ENCODE measurements around the gene TLL2. TPM values are rescaled to one million over a fixed set of nuclear protein-coding genes. Genes with fewer than 3 reads are reported as not detected.

The TLL2 gene
- total and polyA plus RNA-seq, 12 donors, result 0.10 to 0.40 (median 0.13) TPM; not detected in 6

DNA sequence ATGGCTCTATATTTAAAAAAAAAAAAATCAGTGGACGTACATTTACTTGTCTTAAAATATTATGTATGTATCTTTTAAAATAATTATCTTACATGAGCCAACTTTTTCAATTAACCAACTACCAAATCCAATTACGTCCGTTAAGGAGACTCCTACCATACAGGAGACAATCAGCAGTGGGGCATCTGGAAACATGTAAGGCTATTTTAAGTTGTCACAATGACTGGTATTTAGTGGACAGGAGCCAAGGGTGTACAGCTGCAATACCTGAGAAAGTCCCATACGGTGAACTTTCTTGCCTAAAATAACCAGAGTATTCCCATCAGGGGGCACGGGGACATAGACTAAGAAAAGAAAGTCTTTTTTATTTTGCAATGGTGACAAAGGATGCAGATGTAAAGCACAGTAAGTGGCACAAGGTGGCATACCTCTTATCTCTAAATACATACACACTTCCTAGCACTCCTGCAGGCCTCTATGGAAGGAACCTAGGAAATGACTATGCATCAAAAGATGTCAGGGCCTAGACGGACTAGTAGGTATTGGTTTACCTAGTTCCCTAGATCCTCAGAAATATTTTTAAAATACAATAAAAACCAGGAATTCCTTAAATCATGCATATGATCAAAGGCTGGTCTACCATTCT, 16.0 kb upstream of the TLL2 start:
- no peaks in the 10 kb centered on the region for H3K4me1 ChIP-seq (replicated peaks in 1 of 2)
- peaks cover 0 to 36% of the 10 kb centered on the region in 2 donors for H3K36me3 ChIP-seq (replicated peaks in 1 of 2)
- H3K9me3 ChIP-seq (replicated peaks in 1 of 3), result no peaks in the 10 kb centered on the region
- TF ChIP-seq, protein P1, sequence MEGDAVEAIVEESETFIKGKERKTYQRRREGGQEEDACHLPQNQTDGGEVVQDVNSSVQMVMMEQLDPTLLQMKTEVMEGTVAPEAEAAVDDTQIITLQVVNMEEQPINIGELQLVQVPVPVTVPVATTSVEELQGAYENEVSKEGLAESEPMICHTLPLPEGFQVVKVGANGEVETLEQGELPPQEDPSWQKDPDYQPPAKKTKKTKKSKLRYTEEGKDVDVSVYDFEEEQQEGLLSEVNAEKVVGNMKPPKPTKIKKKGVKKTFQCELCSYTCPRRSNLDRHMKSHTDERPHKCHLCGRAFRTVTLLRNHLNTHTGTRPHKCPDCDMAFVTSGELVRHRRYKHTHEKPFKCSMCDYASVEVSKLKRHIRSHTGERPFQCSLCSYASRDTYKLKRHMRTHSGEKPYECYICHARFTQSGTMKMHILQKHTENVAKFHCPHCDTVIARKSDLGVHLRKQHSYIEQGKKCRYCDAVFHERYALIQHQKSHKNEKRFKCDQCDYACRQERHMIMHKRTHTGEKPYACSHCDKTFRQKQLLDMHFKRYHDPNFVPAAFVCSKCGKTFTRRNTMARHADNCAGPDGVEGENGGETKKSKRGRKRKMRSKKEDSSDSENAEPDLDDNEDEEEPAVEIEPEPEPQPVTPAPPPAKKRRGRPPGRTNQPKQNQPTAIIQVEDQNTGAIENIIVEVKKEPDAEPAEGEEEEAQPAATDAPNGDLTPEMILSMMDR (IDR thresholded peaks at IDR 0.05), result no peak
- no peak for TF ChIP-seq POLR2A (IDR thresholded peaks at IDR 0.05)
- H3K4me3 ChIP-seq, result no peak overlapping the region
- WGBS, 4 donors, result 80 to 89% (median 84%) methylated on average over 6 of the region's 6 CpGs
- no peak for DNase-seq
- no peak overlapping the region for H3K27ac ChIP-seq
- no peaks in the 10 kb centered on the region for H3K27me3 ChIP-seq
- intact Hi-C loops (cut with DNase I), result no loop called here

DNA sequence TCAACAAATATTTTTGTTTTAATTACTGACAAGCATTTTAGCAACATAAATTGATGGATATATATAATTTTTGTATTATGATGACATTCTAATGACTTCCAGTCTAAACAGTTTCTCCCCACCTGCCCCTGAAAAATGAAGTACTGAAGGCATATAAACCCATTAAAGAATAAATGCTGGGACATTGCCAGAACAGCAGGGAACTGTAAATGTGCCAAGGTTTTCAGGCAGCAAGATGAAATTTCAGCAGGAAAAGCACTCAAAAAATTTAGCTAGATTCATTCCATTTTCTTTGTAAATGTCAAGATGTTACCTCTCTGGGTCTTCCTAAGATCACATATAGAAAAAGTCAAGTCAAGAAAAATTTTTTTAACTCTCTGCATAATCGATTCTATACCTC, 11.0 kb upstream of the TLL2 start:
- intact Hi-C loops (cut with DNase I), result no loop called here
- TF ChIP-seq, protein P1 (IDR thresholded peaks at IDR 0.05), result no peak
- TF ChIP-seq POLR2A (IDR thresholded peaks at IDR 0.05), result no peak
- H3K4me1 ChIP-seq (replicated peaks in 1 of 2), result no peaks in the 10 kb centered on the region
- no peak for DNase-seq
- peaks cover 0 to 21% of the 10 kb centered on the region in 2 donors for H3K36me3 ChIP-seq (replicated peaks in 1 of 2)
- WGBS, 4 donors, result 58 to 83% (median 80%) methylated on average over 1 of the region's 1 CpG
- no peaks in the 10 kb centered on the region for H3K27me3 ChIP-seq
- H3K27ac ChIP-seq, result no peak overlapping the region
- H3K4me3 ChIP-seq, result no peak overlapping the region
- H3K9me3 ChIP-seq (replicated peaks in 1 of 3), result no peaks in the 10 kb centered on the region

DNA sequence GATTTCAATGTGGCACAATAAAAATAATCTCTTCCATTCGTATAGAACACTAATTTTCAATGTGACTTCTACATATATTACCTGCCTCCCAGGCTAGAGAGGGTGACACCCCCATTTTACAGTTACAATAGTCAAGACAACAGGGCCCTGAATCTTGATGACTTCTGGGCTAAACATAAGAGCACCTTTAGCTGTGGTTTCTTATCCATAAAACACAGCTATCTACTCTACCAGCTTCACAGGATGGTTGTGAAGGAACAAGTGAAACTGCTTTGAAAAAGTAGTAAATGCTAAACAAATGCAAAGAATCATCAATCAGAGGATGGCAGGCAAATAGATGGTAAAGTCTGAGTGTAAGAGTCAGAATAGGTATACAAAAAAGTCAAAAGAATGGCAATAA, 3.6 kb upstream of the TLL2 start:
- Histone ChIP-seq H3K27ac (no peak overlapping the region), H3K27me3 (no peaks in the 10 kb centered on the region), H3K4me1 (replicated peaks in 1 of 2) (peaks cover 20 to 25% of the 10 kb centered on the region in 2 donors), H3K4me3 (no peak overlapping the region), H3K36me3 (replicated peaks in 1 of 2) (no peaks in the 10 kb centered on the region), H3K9me3 (replicated peaks in 1 of 3) (no peaks in the 10 kb centered on the region)
- intact Hi-C loops (cut with DNase I), result no loop called here
- 88 to 100% (median 95%) methylated on average over 1 of the region's 1 CpG for WGBS, 4 donors
- TF ChIP-seq, protein P1 (IDR thresholded peaks at IDR 0.05), result no peak
- no peak for TF ChIP-seq POLR2A (IDR thresholded peaks at IDR 0.05)
- DNase-seq, result no peak

DNA sequence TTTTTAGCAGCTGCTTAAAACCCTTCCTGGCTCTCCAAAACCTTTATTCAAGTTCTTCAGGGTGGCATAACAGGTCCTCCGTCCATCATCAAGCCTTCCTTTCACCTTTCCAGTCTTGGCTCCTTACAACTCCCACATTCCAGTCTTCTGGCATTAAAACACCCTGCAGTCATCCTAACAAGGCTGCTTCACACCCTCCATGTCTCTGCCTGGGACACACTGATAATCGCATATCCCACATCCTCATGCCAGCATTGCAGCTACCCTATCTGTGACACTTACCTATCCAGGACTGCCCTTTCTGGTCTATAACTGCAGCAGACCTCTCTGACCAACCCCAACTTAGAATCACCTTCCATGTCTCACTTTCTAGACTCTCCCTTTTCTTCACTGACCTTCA, 2.6 kb upstream of the TLL2 start:
- Histone ChIP-seq H3K4me1 (replicated peaks in 1 of 2) (peaks cover 21 to 25% of the 10 kb centered on the region in 2 donors), H3K27me3 (no peaks in the 10 kb centered on the region), H3K36me3 (replicated peaks in 1 of 2) (no peaks in the 10 kb centered on the region), H3K4me3 (no peak overlapping the region), H3K27ac (no peak overlapping the region), H3K9me3 (replicated peaks in 1 of 3) (no peaks in the 10 kb centered on the region)
- no peak for DNase-seq
- intact Hi-C loops (cut with DNase I), result no loop called here
- 88 to 93% (median 90%) methylated on average over 2 of the region's 2 CpGs for WGBS, 4 donors
- TF ChIP-seq, protein P1 (IDR thresholded peaks at IDR 0.05), result no peak

All from adrenal gland (tissue), 12 donors.